ENCODE measurements around the gene RAB42.

DNA sequence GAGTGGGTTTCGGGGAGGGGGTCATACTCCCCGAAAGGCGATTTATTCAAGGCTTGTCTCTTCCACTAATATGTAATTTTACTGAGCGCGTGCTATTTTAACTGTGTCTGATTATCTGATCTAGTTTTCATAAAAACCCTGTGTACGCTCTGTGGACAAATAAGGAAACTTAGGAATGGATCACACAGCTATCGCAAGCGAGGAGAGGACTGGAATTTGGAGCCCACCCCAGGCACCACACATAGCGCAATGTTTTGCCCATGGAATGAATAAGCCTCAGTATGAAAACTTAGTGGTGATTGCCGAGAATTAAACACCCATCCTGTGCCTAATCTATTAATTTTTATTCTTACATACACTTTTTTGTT, 9.8 kb upstream of the RAB42 start:
- TF ChIP-seq POLR2AphosphoS5 (IDR thresholded peaks at IDR 0.05): no peak
- TF ChIP-seq, protein P1, sequence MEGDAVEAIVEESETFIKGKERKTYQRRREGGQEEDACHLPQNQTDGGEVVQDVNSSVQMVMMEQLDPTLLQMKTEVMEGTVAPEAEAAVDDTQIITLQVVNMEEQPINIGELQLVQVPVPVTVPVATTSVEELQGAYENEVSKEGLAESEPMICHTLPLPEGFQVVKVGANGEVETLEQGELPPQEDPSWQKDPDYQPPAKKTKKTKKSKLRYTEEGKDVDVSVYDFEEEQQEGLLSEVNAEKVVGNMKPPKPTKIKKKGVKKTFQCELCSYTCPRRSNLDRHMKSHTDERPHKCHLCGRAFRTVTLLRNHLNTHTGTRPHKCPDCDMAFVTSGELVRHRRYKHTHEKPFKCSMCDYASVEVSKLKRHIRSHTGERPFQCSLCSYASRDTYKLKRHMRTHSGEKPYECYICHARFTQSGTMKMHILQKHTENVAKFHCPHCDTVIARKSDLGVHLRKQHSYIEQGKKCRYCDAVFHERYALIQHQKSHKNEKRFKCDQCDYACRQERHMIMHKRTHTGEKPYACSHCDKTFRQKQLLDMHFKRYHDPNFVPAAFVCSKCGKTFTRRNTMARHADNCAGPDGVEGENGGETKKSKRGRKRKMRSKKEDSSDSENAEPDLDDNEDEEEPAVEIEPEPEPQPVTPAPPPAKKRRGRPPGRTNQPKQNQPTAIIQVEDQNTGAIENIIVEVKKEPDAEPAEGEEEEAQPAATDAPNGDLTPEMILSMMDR (IDR thresholded peaks at IDR 0.05): no peak
- no peak for TF ChIP-seq POLR2A (IDR thresholded peaks at IDR 0.05)
